Measurements from ENCODE around the gene PRKCZ.

PRKCZ gene

GRCh38 chr1:2049718-2050431, at the start of gene PRKCZ:
Gene PRKCZ (plus strand): TSS chr1:2050411. CDS start chr1:2050631, 220 bp downstream.
- peak; percentile 94 for DNase-seq (ENCODE audit: low read depth)

- DNase-seq (ENCODE audit: low read depth) = no peak
Measured at GRCh38 chr1:2000432-2000831, 49.8 kb upstream of the PRKCZ start.

- no peak for DNase-seq (ENCODE audit: low read depth)
Measured at GRCh38 chr1:2000850-2001249, 49.4 kb upstream of the PRKCZ start.

DNA sequence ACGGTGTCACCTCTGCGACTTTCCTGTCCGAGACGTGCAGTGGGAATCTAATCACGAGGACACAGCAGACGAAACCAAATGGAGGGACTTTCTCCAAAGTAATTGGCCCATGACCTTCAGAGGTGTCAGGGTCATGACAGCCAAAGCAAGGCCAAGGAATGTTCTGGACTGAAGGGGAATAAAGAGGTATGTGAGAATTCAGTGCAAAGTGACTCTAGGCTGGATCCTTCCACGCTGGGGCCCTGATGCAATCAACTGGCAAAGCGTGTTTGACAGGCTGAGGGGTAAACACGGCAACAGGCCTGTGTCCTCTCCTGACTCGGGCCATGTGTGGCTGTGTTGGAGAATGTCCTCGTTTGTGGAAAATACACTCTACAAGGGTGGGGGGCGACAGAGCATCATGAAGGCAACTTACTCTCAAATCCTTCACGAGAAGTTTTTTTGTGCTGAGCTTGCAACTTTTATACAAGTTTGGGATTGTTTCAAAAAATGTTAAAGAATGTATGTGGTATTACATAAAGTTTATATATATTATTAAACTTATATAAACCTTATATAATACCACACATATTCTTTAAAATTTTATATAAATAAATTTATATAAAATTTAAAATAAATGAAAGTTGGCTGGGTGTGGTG, 48.3 kb upstream of the PRKCZ start:
- no peak for DNase-seq (ENCODE audit: low read depth)

GRCh38 chr1:2003541-2004131, 46.6 kb upstream of the PRKCZ start, which contains the start of gene CFAP74:
Gene CFAP74 (minus strand): TSS chr1:2003786. CDS start chr1:1990956, 12,830 bp downstream.
- no peak for DNase-seq (ENCODE audit: low read depth)

- no peak for DNase-seq (ENCODE audit: low read depth)
Measured at GRCh38 chr1:2004856-2005255, 45.4 kb upstream of the PRKCZ start.

DNA sequence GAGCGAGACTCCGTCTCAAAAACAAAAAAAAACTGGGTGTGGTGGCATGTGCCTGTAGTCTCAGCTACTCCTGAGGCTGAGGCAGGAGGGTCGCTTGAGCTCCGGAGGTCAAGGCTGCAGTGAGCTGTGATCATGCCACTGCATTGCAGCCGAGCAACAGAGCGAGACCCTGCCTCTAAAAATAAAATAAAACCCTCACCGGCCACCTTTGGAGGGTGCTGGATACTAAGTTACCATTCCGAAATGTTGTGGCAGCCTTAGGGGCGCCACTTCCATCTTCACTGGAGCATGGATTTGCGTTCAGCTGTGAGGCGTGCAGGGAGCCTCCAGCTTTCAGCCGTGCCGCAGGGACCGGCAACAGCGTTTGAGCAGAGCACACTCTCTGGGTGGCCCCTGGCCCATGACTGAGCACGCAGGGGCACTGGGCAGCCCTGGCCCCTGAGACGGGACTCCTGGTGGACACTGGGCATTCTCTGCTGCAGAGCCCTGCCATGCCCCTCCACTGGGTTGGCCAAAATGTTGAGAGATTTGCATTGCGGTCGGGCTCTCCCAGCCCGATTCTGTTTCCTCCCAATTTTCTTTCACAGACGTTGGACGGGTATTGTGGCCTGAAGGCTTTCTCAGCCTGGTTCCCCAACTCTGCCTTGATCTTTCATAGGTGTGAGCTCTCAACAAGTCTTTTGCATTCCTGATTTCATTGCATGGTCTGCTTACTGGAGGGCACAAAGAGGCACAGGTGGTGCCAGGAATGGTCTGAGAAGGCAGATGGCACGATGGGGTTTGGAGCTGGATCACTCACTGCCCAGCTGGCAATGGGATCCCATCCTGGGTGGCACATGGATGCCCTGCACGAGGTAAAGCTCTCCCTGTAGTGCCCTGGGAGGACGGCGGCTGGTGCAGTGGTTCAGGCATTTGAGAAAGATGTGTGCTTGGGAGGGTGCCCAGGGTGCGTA, 40.8 kb upstream of the PRKCZ start:
- DNase-seq (ENCODE audit: low read depth) = no peak

DNA sequence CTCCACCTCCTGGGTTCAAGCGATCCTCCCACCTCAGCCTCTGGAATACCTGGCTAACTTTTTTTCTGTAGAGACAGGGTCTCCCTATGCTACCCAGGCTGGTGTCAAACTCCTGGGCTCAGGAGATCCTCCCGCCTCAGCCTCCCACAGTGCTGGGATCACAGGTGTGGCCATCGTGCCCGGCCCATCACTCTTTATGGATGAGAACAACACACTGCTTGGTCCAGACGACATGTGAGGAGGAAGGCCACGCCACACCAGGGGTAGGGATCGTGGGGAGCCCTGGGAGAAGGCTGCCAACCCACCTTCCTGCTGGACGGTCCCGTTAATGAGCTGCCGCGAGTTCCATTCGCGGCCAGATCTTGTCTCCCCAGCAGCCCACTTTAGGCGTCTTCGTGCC, 36.0 kb upstream of the PRKCZ start:
- DNase-seq (ENCODE audit: low read depth) = no peak

- DNase-seq (ENCODE audit: low read depth) = no peak
Measured at GRCh38 chr1:2014741-2015735, 35.2 kb upstream of the PRKCZ start.

GRCh38 chr1:2016123-2016522, 34.1 kb upstream of the PRKCZ start:
- DNase-seq (ENCODE audit: low read depth) = no peak

GRCh38 chr1:2018217-2019171, 31.7 kb upstream of the PRKCZ start:
- no peak for DNase-seq (ENCODE audit: low read depth)

- DNase-seq (ENCODE audit: low read depth) = no peak
Measured at GRCh38 chr1:2019172-2019543, 31.1 kb upstream of the PRKCZ start, which contains the start of gene GABRD. Gene GABRD (plus strand): TSS chr1:2019345. CDS start chr1:2019424, 79 bp downstream.

DNA sequence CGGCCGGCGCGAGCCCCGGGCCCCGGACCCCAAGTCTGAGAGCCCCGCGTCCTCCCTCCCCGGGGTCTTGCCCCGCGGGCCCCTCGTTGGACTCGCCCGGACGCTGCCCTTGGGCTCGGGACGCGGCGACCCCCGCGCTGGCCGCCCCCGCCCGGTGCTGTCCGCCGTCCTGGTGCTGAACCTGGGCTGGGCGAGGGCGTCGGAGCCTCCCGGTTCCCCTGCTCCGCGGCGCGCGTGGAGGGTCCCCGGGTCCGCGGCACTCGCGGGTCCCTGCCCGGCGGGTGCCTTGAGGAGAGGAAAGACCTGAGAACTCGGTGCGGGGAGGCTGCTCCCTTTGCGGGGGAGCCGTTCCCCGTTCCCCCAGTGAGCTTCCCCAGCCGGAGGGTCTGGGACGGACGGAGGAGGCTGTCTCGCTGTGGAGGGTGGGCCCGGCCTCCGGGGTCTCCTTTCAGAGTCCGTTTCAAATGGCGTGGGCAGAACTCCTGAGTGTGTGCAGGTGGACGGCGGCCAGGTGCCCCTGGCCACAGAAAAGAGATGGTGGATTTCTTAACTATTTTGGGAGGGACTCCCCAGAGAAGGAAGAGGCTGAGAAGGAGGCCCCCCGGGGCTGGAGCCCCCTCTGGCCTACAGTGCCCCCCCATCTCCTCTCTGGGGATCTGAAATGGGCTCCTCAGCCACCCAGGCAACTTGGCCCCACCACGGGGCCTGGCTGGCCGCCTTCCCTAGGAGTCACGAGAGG, 30.5 kb upstream of the PRKCZ start:
- DNase-seq (ENCODE audit: low read depth) = no peak

- no peak for DNase-seq (ENCODE audit: low read depth)
Measured at GRCh38 chr1:2020310-2020655, 29.9 kb upstream of the PRKCZ start.

GRCh38 chr1:2021550-2021949, 28.7 kb upstream of the PRKCZ start:
- no peak for DNase-seq (ENCODE audit: low read depth)

GRCh38 chr1:2022063-2022770, 28.0 kb upstream of the PRKCZ start:
- no peak for DNase-seq (ENCODE audit: low read depth)

DNA sequence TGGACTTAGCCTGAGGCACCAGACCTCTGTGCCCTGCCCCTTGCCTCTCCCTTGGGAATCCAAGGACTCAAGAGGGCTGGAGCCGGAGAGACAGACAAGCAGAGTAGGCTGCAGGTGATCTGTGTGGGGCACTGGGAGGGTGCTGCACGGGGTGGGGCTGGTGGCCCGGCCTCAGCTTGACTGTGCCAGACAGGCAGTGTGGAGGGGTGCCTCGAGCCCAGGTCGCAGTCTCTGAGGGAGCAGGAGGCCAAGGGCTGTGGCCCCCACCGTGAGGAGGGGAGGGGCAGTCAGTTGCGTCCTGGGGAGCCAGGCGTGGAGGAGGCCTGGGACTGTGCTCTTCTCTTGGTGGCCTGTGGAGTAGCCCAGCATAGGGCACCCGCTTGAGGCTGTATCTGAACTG, 27.0 kb upstream of the PRKCZ start:
- DNase-seq (ENCODE audit: low read depth) = no peak

DNA sequence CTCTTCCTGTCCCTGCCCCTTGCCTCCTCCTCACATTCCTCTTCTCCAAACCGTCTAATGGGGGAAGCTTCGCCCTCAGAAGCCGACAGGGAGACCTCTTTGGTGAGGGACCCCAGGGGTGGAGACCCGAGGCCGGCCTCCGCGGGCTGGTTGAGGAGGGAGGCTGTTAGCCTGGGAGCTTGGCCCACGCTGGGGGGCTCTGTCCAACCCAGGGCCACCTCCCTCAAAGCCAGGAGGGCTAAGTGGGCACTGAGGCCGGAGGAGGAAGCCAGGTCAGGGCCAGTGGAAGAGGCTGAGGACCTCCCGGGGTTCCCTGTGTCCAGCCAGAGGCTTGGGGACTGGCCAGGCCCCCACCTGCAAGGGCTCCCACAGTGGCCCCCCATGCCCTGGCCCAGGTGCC, 25.8 kb upstream of the PRKCZ start:
- no peak for DNase-seq (ENCODE audit: low read depth)
